Measurements from ENCODE around the gene ATXN1.

DNA sequence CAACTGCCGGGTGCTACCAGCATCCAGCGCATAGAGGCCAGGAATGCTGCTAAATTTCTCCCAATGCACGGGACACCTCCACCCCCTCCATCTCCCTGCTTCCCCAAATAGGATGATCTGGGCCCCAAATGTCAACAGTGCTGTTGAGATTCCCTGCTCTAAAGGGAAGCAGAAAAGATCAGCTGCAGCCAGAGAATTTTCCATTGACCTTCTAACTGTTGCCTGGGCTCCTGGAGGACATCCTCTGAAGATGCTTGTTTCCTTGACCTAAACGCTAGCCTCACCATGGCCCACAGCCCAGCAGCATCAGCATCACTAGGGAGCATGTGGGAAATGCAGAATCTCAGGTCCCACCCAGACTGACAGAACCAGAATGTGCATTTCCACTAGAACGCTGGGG, 361.6 kb downstream of the ATXN1 start:
- TF ChIP-seq JUND (IDR thresholded peaks at IDR 0.05): no peak
- TF ChIP-seq CTCF (IDR thresholded peaks at IDR 0.05): no peak
- no peak for TF ChIP-seq EP300 (IDR thresholded peaks at IDR 0.05; ENCODE audit: borderline replicate concordance in 1 of 2, low read depth in 1 of 2, low read length in 1 of 2)
- no peak for TF ChIP-seq TAF1 (IDR thresholded peaks at IDR 0.05; ENCODE audit: borderline replicate concordance, low read depth, low read length)
- TF ChIP-seq RFX5 (IDR thresholded peaks at IDR 0.05; ENCODE audit: low read length): no peak
- TF ChIP-seq SIN3A (IDR thresholded peaks at IDR 0.05; ENCODE audit: borderline replicate concordance, low read depth, low read length): no peak

All from SK-N-SH (cell line).